ENCODE data around the gene COL4A2. TPM values are rescaled to one million over a fixed set of nuclear protein-coding genes. Genes with fewer than 3 reads are reported as not detected.
"Not testable (repeated sequence)": the region's sequence is repeated elsewhere in the genome, so short reads cannot be mapped to it uniquely, and the experiment has no call there.

The COL4A2 gene
- total RNA-seq, 2 experiments from 2014 or later, result not detected

DNA sequence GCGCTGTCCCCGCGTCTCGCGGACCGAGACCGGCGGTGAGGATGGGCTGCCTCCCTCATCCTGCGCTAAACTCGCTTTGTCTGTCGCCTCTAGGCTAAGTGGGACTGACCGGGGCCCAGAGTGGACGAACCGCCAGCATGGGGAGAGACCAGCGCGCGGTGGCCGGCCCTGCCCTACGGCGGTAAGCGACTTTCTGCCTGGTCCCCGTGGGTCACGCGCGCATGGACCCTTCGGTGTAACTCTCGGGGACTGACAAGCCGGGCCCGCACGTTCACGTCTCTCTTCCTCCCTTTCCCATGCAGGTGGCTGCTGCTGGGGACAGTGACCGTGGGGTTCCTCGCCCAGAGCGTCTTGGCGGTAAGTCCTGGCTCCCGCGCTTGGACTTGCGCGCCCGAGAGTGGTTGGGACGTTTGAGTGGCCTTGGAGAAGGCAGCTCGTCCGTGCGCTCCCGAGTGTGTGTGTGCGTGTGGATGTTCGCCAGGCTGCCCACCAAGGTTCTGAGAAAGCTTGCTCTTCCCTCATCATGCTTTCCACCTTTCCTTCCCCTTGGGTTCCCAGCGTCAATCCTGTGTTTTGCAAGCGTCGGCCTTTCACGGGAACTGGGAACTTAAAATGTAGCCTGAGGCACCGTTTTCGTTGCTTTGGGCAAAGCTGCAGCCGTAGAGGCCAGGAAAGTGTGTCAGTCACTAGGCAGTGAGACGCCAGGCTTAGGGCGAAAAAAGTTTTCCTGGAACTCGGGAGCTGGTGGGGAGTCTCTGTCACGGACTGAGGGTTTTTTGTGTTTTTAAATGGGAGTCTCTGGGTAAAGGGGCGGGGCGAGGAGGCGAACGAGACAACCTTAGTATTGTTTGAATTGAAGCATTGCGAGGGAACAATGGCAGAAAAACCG is 927 bp downstream of the COL4A2 start:
- CTCF ChIA-PET, result interaction anchor here (0.6 kb wide), 1 partner anchor 1756 kb away, joined by 3 read pairs; no protein-coding TSS in a partner anchor
- DNase-seq, result no peak
- peaks cover 3% of the 10 kb centered on the region for H3K4me1 Mint-ChIP-seq
- H3K4me3 Mint-ChIP-seq, result no peak overlapping the region
- no peak overlapping the region for H3K27ac Mint-ChIP-seq
- peaks cover 80% of the 10 kb centered on the region for H3K27me3 Mint-ChIP-seq
- POLR2A ChIA-PET, result no interaction called here
- H3K9me3 Mint-ChIP-seq, result no peaks in the 10 kb centered on the region
- no peaks in the 10 kb centered on the region for H3K36me3 Mint-ChIP-seq (ENCODE audit: low read depth)

GRCh38 chr13:110308656-110309359 is 1.7 kb downstream of the COL4A2 start:
- no peak for DNase-seq
- H3K27ac Mint-ChIP-seq, result peak overlapping the region; percentile 9
- ChIA-PET CTCF (interaction anchor here (0.6 to 0.8 kb wide), 2 partner anchors 9 to 1755 kb away, joined by 3 read pairs; no protein-coding TSS in a partner anchor), POLR2A (no interaction called here)
- no peak overlapping the region for H3K4me3 Mint-ChIP-seq
- H3K9me3 Mint-ChIP-seq, result no peaks in the 10 kb centered on the region
- H3K27me3 Mint-ChIP-seq, result peaks cover 77% of the 10 kb centered on the region
- H3K36me3 Mint-ChIP-seq (ENCODE audit: low read depth), result no peaks in the 10 kb centered on the region
- H3K4me1 Mint-ChIP-seq, result peaks cover 3% of the 10 kb centered on the region

DNA sequence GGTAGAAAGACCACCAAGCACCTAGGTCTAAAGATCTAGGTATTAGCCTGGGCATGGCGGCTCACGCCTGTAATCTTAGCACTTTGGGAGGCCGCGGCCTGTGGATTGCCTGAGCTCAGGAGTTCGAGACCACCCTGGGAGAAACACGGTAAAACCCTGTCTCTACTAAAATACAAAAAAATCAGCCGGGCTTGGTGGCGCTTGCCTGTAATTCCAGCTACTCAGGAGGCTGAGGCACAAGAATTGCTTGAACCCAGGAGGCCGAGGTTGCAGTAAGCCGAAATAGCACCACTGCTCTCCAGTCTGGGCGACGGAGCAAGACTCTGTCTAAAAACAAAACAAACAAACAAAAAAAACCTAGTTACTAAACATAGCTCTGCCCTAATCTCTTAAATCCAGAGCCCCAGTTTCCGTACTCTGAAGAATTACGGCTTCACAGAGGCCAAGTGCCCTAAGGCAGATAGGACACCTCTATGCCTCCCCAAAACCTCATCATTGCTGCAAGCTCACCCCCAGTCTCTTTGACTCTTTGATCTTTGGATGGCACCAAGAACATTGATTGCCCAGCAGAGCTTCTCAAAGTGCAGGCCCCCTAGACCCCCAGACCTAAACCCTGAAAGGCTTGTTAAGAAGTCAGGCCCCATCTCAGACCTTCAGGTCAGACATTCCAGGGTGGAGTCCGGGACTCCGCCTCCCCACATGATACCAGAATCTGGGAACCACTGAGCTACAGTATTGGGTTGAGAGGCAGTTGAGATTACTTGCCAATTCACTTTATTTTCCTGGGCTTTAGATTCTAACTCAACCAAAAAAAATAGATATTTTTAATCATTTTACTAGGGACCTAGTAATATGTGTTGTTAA is 2.8 kb downstream of the COL4A2 start:
- H3K27ac Mint-ChIP-seq, result no peak overlapping the region
- ChIA-PET CTCF (interaction anchor here (0.8 kb wide), 1 partner anchor 10 kb away, joined by 3 read pairs; no protein-coding TSS in a partner anchor), POLR2A (no interaction called here)

GRCh38 chr13:110310541-110311442 is 3.7 kb downstream of the COL4A2 start:
- Mint-ChIP-seq H3K27me3 (peaks cover 62% of the 10 kb centered on the region), H3K9me3 (no peaks in the 10 kb centered on the region), H3K27ac (no peak overlapping the region), H3K4me1 (peaks cover under 1% of the 10 kb centered on the region), H3K4me3 (no peak overlapping the region), H3K36me3 (ENCODE audit: low read depth) (no peaks in the 10 kb centered on the region)
- CTCF ChIA-PET, result no interaction called here
- no peak for DNase-seq
- POLR2A ChIA-PET, result no interaction called here

More for the DNA sequence above, 2.8 kb downstream of the COL4A2 start:
- peaks cover 3% of the 10 kb centered on the region for H3K4me1 Mint-ChIP-seq
- no peak for DNase-seq
- H3K27me3 Mint-ChIP-seq, result peaks cover 71% of the 10 kb centered on the region
- no peaks in the 10 kb centered on the region for H3K36me3 Mint-ChIP-seq (ENCODE audit: low read depth)
- no peaks in the 10 kb centered on the region for H3K9me3 Mint-ChIP-seq
- no peak overlapping the region for H3K4me3 Mint-ChIP-seq

- Mint-ChIP-seq H3K9me3 (no peaks in the 10 kb centered on the region), H3K4me1 (no peaks in the 10 kb centered on the region), H3K36me3 (ENCODE audit: low read depth) (no peaks in the 10 kb centered on the region), H3K27me3 (peaks cover 55% of the 10 kb centered on the region), H3K4me3 (no peak overlapping the region), H3K27ac (no peak overlapping the region)
- ChIA-PET CTCF (no interaction called here), POLR2A (no interaction called here)
- DNase-seq, result no peak
These were observed 4.6 kb downstream of the COL4A2 start for GRCh38 chr13:110311443-110312338.

DNA sequence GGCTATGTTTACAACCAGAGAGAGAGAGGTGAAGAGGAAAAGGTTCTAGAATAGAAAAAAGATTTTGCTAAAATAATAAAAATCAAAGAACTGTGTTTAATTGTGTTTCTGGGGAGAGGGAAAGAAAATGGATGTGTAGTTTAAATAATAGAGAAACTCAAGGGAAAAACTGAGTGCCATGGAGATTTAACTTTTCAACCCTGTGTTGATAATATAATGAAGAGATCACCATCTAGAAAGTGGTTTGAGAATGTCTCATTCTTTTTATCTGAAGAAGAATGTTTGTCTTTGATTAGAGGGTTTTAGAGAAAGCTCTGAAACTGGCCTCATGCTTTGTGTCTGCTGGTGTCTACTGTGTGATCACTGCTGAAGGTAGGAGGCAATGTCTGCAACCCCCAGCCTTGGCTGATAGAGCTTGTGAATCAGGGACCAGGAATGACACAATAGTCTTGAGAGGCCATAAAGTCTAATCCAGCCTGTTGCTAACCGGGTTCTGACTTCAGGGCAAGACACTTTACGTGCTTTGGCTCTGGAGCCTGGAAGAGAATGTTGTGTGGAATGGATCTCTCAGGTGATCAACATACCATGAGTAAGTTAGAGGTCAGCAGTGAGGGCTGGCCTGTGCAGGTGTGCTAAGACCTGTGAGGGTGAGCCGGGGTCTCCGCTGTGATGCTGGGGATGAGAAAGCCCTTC is 5.4 kb downstream of the COL4A2 start:
- Mint-ChIP-seq H3K4me3 (no peak overlapping the region), H3K9me3 (no peaks in the 10 kb centered on the region), H3K27me3 (peaks cover 60% of the 10 kb centered on the region), H3K4me1 (no peaks in the 10 kb centered on the region), H3K27ac (no peak overlapping the region), H3K36me3 (ENCODE audit: low read depth) (no peaks in the 10 kb centered on the region)
- no peak for DNase-seq
- ChIA-PET CTCF (no interaction called here), POLR2A (no interaction called here)

DNA sequence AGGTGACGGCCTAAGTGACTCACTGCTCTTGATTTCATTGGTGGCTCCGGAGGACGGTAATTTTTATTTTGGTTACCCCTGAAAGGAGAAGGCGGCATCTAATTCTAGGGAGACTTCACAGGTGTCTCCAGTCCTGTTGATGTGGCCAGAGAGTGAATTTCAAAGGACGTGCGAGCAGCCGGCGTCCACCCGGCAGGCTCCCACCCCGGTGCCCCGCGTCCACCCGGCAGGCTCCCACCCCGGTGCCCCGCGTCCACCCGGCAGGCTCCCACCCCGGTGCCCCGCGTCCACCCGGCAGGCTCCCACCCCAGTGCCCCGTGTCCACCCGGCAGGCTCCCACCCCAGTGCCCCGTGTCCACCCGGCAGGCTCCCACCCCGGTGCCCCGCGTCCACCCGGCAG is 6.2 kb downstream of the COL4A2 start:
- CTCF ChIA-PET; H3K36me3 Mint-ChIP-seq (ENCODE audit: low read depth); H3K4me3 Mint-ChIP-seq; DNase-seq; H3K27ac Mint-ChIP-seq; POLR2A ChIA-PET; H3K9me3 Mint-ChIP-seq; H3K4me1 Mint-ChIP-seq: not testable (repeated sequence)
- peaks cover 59% of the 10 kb centered on the region for H3K27me3 Mint-ChIP-seq

DNA sequence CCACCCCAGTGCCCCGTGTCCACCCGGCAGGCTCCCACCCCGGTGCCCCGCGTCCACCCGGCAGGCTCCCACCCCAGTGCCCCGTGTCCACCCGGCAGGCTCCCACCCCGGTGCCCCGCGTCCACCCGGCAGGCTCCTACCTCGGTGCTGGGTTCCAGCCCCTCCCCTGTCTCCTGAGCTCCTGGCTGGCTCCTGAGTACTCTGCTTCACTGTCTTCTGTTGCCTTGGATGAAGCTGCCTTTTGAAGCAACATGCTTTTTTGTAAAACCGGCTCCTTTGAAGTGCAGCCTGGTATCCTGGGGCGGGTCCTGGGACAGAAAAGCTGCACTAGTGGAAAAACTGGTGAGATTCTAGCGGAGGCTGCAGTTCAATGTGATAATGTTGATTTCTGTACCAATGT is 6.6 kb downstream of the COL4A2 start:
- H3K36me3 Mint-ChIP-seq (ENCODE audit: low read depth); H3K9me3 Mint-ChIP-seq; POLR2A ChIA-PET; H3K4me3 Mint-ChIP-seq; CTCF ChIA-PET; H3K4me1 Mint-ChIP-seq; H3K27ac Mint-ChIP-seq; DNase-seq: not testable (repeated sequence)
- peaks cover 55% of the 10 kb centered on the region for H3K27me3 Mint-ChIP-seq

DNA sequence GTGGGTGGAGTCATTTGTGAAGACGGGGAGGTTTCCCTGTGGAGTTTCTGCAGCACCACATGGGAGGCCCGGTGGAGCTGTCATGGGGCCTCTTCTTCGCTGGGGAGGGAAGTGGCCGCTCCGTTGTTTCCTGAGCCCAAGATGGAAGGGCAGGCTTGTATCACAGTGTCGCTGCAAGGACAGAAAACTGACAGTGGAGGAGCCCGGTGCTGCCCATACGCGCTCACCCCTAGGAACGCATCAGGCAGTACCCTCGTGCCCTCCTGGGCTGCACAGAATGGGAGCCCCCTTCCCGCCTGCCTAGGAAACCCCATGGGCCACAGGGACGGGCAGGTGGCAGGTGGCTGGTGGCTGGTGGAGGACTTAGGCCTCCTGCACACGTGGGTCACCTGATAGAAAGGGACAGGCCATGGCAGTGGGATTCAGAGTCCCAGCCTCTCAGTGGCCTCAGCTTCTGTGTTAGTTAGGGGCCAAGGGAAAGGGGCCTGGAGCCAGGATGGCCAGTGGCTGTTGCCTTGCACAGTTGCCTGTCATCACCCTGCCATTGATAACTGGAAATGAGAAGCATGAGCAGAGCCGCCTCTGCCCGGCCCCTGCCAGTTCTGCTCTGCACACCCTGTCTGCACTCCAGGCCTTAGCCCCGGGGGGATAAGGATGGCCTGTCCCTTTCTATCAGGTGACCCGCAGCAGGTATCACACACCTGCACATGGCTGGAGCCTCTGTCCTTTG is 7.6 kb downstream of the COL4A2 start:
- Mint-ChIP-seq H3K4me1 (peaks cover 4% of the 10 kb centered on the region), H3K27me3 (peaks cover 47% of the 10 kb centered on the region), H3K9me3 (no peaks in the 10 kb centered on the region), H3K36me3 (ENCODE audit: low read depth) (no peaks in the 10 kb centered on the region), H3K4me3 (no peak overlapping the region), H3K27ac (no peak overlapping the region)
- ChIA-PET CTCF (no interaction called here), POLR2A (no interaction called here)
- no peak for DNase-seq

GRCh38 chr13:110316196-110316595 is 9.1 kb downstream of the COL4A2 start:
- POLR2A ChIA-PET, result no interaction called here
- CTCF ChIA-PET, result no interaction called here
- H3K4me3 Mint-ChIP-seq, result no peak overlapping the region
- peaks cover 35% of the 10 kb centered on the region for H3K27me3 Mint-ChIP-seq
- no peak for DNase-seq
- H3K27ac Mint-ChIP-seq, result no peak overlapping the region
- no peaks in the 10 kb centered on the region for H3K36me3 Mint-ChIP-seq (ENCODE audit: low read depth)
- no peaks in the 10 kb centered on the region for H3K9me3 Mint-ChIP-seq
- H3K4me1 Mint-ChIP-seq, result peaks cover 13% of the 10 kb centered on the region

Data from activated CD4-positive, alpha-beta T cell treated with anti-CD3 and anti-CD28 coated beads, Interleukin-2, amount 10 ng/mL, durations not matched to agents 7 days and 5 days (primary cell).